Activated CD4-positive, alpha-beta T cell treated with anti-CD3 and anti-CD28 coated beads for 4 hours (primary cell): Measurements from ENCODE around the gene PRKN.

Experiments
- DNase-seq, 2 donors: peaks; one replicate each; pipeline ENCODE4 v3.0.0-alpha.2; 2020

The PRKN gene

DNA sequence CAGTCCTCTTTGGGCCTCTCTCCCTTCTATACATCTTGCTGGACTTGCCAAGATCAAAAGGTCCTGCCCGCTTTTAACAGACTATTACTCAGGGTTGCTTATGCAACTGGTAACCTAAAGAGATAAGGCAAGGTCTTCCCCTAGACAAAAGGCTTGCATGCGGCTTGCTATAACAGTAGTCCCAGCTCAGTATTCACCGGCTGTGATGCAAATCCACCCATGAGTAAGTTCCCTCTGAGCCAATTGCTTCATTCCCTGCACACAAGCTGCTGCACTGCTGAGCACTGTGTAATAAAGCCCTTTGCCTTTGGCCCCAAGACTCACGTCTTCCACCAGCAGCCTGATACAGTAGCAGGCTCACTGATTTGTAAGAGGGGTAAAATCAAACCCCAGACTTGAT lies 363.8 kb downstream of the PRKN start:
- no peak for DNase-seq

- no peak for DNase-seq
Measured at GRCh38 chr6:162360901-162361567, 366.5 kb downstream of the PRKN start.

DNA sequence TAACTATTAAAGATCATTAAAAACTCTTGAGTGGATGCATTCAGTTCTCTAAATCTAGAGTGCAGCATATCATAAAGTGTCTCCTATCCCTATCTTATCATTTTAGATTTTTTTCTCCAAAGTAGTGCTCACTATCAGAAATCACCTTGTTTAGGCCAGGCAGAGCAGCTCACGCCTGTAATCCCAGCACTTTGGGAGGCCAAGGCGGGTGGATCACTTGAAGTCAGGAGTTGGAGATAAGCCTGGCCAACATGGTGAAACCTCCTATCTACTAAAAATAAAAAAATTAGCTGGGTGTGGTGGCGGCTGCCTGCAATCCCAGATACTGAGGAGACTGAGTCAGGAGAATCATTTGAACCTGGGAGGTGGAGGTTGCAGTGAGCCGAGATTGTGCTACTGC lies 368.9 kb downstream of the PRKN start:
- DNase-seq: no peak

DNA sequence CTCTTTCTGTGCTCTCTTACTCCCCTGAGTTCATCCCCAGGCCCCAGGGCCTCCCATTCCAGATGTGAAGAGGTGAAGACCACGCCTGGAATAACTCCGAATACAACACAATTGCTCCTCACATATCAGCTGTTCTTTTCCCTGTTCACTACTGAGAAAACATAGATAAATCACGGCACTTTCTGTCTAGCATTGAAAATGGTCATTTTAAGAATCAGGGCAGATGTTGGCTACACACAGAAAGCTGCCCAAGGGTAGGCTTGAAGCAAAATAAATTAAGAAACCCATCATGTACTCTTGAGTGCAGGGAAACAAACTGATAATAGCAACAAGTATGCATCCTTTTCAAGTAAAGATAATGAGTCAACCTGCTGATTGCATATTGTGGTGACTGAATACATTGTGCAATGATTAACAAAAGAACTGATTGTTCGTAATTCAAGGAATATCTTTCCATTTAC lies 382.5 kb downstream of the PRKN start:
- no peak for DNase-seq

- no peak for DNase-seq
Measured at GRCh38 chr6:162344646-162345010, 382.9 kb downstream of the PRKN start.

DNA sequence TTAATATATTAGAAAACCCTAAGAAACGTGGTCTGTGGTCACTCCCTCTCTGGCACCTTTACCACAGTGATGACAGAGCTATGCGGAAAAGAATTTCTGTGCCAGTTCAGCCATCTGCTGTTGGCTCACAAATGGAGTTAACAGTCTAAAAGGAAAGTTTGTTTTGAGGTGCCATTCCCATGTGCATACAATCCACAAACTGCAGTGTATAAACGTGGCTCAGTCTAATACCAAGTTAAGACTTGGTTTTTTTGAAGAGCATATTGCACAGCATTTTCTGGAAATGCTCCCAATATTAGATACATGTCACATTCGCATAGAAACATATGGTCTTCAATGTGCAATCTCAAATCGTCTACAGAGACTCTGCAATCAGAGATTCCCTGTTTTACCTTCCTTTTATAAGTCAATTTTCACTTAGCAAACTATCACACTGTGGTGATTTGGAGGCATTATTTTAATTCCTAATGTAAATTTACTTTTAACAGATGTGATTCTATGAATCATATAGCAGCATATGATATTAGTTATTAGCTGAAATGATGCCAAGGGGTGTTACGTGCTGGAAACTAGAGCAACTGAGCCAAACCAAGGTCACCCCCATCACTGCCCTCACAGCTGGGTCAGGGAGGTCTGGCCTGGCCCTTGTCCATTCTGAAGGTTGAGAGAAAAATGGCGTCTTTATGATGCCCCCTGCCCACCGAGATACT lies 383.5 kb downstream of the PRKN start:
- DNase-seq: no peak

- DNase-seq: no peak
Measured at GRCh38 chr6:162343198-162343935, 384.2 kb downstream of the PRKN start.

GRCh38 chr6:162337412-162337811 lies 390.2 kb downstream of the PRKN start:
- DNase-seq: no peak

GRCh38 chr6:162336359-162336758 lies 391.2 kb downstream of the PRKN start:
- DNase-seq: no peak

DNA sequence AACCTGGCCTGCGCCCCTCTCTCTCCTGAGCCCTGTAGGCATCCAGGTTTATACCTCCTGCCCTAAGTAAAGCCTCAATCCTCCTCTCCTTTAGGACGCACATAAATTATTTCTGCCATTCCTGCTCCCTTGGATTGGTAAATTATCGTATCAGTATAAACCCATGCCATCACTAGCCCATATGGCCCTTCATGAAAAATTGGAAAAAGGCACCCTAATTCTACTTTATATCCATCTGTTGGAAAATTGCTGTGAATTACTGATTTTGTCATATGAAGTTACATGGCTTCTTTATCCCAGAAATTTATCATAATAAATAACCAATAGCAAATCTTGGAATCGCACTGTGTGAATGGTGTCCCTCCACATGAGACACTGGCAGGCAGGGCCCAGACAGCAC lies 395.2 kb downstream of the PRKN start:
- DNase-seq: no peak

GRCh38 chr6:162331911-162332310 lies 395.7 kb downstream of the PRKN start:
- no peak for DNase-seq

- DNase-seq: no peak
Measured at GRCh38 chr6:162325826-162326225, 401.7 kb downstream of the PRKN start.

DNA sequence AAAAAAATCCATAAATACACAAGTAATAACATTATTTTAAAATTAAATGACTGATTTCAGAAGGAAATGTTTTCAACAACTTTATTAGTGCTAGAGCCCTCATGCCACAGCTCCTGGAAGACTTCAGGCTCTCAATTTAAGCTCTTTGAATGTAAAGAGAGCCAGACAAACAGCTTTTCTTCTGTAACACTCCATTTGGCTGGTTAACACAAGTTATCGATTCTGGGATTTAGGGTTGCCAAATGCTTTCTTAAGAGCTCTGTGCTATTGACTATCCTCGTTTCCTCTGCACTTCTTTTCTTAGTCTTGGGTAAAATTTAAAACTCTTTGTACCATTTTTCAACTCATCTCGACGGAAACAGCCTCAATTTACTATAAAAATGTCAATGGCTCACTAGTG lies 402.5 kb downstream of the PRKN start:
- no peak for DNase-seq

DNA sequence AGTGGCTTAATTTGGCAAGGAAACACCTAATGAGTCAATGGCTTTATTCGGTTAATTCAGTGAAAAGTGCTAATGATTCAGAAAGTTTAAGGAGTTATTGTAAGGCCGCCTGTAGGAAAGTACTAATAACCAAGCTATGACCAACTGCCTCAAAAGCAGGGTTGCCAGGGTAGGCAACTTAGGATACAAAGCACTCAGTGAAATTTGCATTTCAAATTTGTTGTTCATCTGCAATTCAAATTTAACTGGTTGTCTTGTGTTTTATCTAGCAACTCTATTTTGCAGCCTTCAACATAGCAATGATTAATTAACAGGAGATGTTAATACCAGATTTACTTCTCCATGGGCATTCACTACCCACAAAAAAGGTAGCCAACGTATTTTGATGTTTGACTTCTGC lies 412.3 kb downstream of the PRKN start:
- DNase-seq: no peak

- DNase-seq: no peak
Measured at GRCh38 chr6:162313922-162314660, 413.5 kb downstream of the PRKN start.

- no peak for DNase-seq
Measured at GRCh38 chr6:162307865-162308264, 419.7 kb downstream of the PRKN start.

DNA sequence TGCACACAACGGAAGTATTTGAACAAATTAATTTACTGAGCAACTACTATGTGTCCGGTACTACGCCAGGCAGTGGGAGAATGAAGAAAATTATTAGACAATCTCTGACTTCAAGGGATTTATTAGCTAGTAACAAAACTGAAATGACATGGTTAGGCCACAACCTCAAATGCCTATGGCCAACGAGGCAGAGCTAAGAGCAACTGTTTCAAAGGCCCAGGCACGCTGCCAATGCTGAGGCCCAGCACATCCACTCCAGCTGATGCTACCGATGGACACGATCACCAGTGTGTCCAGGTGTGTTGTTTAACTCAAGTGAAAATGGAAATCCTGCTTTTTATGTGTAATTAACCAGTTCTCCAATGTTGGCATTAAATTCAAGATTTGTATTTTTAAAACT lies 420.9 kb downstream of the PRKN start:
- DNase-seq: no peak

GRCh38 chr6:162301128-162301527 lies 426.4 kb downstream of the PRKN start:
- DNase-seq: no peak

- no peak for DNase-seq
Measured at GRCh38 chr6:162294029-162294428, 433.5 kb downstream of the PRKN start.

DNA sequence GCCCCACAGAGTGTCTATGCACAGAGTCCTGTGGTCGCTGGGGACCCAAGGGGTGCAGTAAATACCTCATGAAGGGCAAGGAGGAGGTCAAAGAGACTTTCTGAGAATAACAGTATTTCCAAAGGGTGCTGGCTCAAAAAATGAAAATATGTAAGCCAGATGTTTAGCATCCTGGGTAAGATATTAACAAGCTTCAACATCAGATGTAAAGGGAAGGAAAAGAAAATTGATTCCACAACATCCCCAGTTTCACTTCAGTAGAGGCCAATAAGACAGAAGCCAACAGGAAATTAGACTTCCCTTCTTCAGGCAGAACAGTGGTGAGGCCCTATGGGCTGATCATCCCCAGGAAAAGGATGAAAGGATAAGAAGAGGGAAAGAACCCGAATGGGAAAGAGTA lies 434.7 kb downstream of the PRKN start:
- no peak for DNase-seq

DNA sequence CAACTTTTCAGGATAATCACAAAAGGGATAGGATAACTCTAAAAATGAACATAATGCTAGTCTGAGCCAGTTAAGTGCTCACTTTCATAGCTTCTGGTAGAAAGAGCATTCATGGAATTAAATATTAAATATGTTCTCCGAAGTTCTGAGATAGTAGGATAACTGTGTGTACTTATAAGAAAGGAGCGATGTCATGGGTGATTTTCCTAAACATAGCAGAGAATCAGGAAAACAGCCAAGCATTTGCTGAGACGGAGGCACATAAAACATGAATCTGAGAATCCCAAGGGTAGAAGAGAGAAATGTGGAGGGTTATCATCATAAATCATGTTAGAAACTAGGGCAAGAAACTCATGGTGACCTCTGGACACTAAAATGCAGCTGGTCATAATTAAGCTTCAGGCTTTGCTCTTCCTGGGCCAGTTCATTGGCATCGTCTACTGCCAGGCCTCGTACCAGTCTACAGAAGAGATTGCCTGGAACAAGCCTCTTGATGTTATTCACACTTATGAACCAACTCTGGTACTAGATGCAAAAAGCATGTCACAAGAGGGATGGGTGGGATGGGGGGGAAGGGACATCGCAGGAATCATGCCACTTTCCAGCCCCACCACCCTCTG lies 436.6 kb downstream of the PRKN start:
- no peak for DNase-seq

DNA sequence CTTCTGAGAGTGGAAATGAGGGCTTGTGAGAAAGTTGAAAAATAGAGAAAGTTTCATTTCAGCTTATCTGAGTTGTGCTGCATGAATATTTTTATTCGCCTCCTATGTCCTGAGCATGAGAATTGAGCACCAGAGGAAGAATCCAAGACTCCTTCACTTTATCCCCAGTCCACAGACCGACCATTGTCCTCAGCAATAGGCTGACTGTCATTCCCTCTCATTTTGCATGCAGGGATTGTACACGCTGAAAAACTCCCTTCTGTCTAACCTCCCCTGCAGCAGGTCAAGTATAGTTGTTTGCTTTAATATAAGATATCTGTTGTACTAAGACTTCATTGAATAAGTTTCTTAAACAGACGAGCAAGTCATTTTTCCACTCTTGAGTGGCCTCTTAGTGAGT lies 437.6 kb downstream of the PRKN start:
- DNase-seq: no peak

DNA sequence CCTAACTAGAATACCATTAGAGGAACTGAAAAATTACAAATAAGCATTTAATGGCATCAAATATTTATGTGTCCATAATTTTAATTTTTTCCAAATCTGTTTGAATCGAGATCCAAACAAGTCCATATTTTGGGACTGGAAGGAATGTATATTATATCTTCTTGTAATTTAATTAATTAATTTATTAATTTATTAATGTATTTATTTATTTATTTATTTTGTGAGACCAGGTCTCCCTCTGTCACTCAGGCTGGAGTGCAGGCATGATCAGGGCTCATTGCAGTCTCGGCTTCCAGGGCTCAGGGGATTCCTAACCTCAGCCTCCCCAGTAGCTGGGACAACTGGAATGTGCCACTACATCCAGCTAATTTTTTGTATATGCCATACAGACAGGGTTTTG lies 453.6 kb downstream of the PRKN start:
- no peak for DNase-seq
